Body of pancreas (tissue), 4 donors: ENCODE measurements around the gene EIF4H.

ENCODE experiments used
- POLR2A ChIP-seq, 3 donors: fragments of 450-650 bp; IDR thresholded peaks; one replicate each; pipeline ENCODE4 v1.6.1; 2016; ENCODE audit warnings: antibody characterized with exemption in 3 of 3, mild to moderate bottlenecking in 2 of 3
- TF ChIP-seq, protein P1 (sequence below), 7 experiments: fragments of 450-650 bp in 4 of 7; fragments of 200-600 bp in 3 of 7; sonication (generic) in 3 of 7; IDR thresholded peaks; one replicate each; pipeline ENCODE4 v1.5.1; 2016 to 2019; ENCODE audit warnings: antibody characterized with exemption in 7 of 7

DNA sequence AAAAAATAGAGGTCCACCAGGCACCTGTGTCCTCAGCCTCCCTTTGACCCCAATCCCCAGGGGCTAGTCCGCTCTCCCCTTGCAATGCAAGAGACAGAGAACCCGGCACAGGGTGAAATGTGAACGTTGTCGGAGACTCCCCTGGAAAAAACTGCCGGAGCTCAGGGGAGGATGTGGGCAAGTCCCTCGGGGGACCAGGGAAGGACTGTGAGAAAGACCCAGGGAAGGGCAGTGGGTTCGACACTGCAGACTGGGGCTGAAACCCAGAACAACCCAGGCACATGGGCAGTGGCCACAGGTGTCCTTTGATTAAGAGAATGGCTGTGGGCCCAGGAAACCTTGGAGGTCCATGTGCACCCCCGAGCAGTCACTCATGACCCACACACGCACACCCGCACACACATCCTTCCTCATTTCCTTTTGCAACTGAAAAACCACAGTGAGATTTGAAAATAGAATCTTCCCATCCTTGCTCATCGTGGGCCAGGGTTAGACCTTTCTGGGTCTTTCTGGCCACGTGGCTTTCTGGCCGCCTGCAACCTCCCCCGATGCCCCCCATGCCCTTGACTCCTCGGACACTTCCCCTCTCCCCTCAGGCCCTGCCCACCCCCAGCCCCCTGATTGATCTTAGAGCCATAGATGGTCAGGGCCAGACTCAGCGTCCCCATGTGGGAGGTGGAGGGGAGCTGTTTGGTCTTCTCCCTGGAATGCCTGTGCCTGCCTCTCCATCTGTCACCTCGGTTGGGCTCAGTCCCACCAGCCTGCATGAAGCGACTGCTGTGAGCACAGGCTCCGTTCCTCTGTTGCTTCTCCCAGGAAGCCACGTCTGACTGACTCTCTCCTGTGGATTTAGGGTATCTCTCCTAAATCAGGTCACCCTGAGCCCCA is 43.5 kb downstream of the EIF4H start:
- TF ChIP-seq, protein P1, sequence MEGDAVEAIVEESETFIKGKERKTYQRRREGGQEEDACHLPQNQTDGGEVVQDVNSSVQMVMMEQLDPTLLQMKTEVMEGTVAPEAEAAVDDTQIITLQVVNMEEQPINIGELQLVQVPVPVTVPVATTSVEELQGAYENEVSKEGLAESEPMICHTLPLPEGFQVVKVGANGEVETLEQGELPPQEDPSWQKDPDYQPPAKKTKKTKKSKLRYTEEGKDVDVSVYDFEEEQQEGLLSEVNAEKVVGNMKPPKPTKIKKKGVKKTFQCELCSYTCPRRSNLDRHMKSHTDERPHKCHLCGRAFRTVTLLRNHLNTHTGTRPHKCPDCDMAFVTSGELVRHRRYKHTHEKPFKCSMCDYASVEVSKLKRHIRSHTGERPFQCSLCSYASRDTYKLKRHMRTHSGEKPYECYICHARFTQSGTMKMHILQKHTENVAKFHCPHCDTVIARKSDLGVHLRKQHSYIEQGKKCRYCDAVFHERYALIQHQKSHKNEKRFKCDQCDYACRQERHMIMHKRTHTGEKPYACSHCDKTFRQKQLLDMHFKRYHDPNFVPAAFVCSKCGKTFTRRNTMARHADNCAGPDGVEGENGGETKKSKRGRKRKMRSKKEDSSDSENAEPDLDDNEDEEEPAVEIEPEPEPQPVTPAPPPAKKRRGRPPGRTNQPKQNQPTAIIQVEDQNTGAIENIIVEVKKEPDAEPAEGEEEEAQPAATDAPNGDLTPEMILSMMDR (IDR thresholded peaks at IDR 0.05), result no peak
- TF ChIP-seq POLR2A (IDR thresholded peaks at IDR 0.05), result no peak
